ENCODE data around the gene LRRC2.

GRCh38 chr3:46489875-46490274 is 76.2 kb downstream of the LRRC2 start:
- no peak for TF ChIP-seq POLR2A (IDR thresholded peaks at IDR 0.05)
- no peak for TF ChIP-seq CTCF (IDR thresholded peaks at IDR 0.05)
